Fibroblast of lung (primary cell): ENCODE measurements around the gene SP9.

Experiments used
- EZH2 ChIP-seq: IDR thresholded peaks from 2 replicates; pipeline ENCODE4 v1.5.1; 2012; ENCODE audit warnings: low read length, control low read depth, mild to moderate bottlenecking; ENCODE audit errors: missing control alignments
- TF ChIP-seq, protein P1 (sequence below), 2 donors: IDR thresholded peaks in 1 of 2; conservative IDR thresholded peaks in 1 of 2; 1 replicate in 1 of 2; 2 replicates in 1 of 2; pipeline ENCODE4 v1.5.1; 2011 to 2012; ENCODE audit warnings: low read length in 2 of 2, control low read depth in 1 of 2, inconsistent platforms in 1 of 2, low read depth in 1 of 2, mild to moderate bottlenecking in 1 of 2

DNA sequence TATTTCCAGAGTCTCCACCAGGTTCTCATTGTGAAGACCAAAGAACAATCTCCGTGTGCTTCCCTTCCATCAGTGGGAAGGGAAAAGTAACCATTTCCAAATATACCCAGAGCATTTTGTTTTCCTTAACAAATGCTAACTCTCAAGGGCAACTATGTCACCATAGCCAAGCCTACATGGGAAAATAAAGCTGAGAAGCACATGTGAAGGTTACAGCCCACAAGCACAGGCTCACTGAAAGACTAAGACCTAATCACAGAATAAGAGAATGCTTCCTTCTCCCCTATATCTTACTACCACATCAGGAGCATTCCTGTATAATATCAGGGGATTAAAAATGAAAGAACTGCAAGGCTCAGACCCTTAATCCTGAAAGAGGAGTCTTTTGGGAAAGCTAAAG lies 28.2 kb downstream of the SP9 start:
- TF ChIP-seq, protein P1, sequence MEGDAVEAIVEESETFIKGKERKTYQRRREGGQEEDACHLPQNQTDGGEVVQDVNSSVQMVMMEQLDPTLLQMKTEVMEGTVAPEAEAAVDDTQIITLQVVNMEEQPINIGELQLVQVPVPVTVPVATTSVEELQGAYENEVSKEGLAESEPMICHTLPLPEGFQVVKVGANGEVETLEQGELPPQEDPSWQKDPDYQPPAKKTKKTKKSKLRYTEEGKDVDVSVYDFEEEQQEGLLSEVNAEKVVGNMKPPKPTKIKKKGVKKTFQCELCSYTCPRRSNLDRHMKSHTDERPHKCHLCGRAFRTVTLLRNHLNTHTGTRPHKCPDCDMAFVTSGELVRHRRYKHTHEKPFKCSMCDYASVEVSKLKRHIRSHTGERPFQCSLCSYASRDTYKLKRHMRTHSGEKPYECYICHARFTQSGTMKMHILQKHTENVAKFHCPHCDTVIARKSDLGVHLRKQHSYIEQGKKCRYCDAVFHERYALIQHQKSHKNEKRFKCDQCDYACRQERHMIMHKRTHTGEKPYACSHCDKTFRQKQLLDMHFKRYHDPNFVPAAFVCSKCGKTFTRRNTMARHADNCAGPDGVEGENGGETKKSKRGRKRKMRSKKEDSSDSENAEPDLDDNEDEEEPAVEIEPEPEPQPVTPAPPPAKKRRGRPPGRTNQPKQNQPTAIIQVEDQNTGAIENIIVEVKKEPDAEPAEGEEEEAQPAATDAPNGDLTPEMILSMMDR (conservative IDR thresholded peaks at IDR 0.05 in 1 of 2, IDR thresholded peaks at IDR 0.05 in 1 of 2; ENCODE audit: low read depth in 1 of 2, low read length in 2 of 2) = no peak
- no peak for TF ChIP-seq EZH2
